HG03354 (cell line): Measurements from ENCODE around the gene MGAT4A.
"Not testable (repeated sequence)": the region's sequence is repeated elsewhere in the genome, so short reads cannot be mapped to it uniquely, and the experiment has no call there.

Source experiments
- ATAC-seq: cut with Tn5 transposase; IDR thresholded peaks from one replicate; pipeline ENCODE4 v1.9.1; 2021; ENCODE audit warnings: mild to moderate bottlenecking; ENCODE audit not compliant: unreplicated experiment, poor library complexity, severe bottlenecking

The MGAT4A gene

DNA sequence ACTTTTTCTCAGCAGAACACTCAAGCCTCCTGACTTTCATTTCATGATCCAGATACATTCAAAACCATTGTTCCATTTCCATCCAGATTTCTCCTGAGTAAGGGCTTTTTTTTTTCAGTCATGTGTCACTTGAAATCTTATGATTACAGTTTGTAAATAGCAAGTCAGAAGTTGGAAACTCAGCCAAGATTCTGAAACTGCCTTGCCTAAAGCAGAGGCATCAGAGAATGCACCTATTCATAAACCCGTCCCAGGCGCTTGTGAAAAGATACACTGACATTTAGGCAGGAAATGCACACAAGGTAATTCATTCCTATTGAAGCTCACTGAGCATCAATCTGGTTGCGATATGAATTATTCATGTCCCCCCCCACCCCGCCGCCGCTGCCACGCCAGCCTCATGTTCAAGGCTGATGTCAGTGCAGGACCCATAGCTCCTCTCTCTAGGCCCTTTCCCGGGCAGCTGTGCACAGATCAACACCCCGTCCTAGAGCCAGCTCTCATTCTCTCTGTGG lies 30.4 kb upstream of the MGAT4A start:
- ATAC-seq, result no peak

DNA sequence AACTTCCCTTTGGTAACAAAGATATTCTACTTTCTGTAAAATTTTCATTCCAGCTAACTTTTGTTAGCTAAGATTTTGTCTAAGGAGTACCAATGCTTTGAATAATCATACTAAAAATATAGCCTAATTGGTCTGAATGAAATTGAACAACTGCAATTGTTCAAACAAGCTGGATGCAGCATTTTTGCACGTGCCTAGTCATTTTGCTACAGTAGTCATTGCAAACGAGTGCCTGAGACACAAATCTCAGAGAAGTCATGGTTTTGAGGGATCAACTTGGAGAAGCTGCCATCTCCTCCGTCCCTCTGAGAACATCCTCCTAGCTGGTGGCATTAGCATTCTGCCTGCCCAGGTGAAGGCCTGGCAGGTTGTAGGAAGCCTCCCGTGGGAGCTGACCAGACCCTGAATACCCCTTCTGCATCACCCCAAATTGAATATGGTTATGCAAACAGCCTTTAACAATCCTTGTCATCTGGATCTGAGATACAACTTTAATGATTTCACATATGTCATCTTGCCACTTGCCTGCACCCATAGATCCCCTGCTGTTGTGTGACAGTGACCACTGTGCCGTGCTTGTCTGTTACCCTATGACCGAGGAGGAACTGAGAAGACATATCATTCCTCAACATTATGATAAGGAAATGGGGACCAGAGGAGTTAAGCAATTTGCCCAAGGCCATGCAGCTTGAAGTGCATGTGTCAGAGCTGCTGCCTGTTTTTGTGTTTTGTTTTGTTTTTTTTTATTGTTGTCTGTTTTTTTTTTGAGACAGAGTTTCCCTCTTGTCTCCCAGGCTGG lies 29.1 kb upstream of the MGAT4A start:
- ATAC-seq, result no peak

DNA sequence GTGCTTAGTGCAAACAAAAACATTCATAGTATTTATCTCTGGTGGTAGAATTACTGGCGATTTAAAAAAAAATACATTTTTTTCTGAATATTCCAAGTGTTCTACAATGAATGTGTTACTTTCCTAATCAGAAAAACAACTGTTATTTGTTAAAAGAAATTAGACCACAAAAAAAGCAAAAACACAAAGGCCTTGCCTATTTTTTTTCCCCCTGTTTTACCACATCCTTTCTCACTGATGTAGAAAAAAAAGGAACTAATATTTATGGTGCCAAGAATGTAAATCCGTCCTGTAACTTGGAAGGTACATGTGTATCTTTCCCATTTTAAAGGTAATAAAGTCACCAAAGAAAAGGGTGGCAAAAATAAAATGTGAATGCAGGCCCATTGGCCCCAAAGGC lies 28.4 kb upstream of the MGAT4A start:
- no peak for ATAC-seq

DNA sequence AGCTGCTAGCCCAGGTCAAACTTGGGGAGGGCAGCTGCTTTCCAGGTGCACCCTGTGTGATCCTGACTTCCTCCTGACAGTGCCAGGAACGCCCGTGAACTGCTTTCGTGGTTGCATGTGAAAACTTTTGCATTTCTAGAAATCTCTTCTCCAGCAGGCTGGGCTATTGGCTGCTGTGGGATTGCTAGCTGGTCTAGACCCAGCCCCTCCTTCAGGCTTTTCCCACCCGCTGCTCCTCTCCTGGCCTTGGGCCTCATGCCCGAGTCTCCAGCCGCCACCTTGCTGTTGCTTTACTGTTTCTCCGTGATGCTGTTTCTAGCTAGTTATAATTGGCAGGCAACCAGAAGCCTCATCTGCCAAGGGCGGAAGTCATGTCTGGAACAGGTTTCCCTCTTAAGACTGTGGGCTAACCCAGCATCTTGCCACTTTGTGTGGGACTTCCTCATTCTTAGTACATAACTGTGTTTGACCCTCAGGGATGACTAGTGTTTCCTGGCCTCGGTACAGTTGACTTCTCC lies 27.0 kb upstream of the MGAT4A start:
- ATAC-seq, result peak; percentile 86

DNA sequence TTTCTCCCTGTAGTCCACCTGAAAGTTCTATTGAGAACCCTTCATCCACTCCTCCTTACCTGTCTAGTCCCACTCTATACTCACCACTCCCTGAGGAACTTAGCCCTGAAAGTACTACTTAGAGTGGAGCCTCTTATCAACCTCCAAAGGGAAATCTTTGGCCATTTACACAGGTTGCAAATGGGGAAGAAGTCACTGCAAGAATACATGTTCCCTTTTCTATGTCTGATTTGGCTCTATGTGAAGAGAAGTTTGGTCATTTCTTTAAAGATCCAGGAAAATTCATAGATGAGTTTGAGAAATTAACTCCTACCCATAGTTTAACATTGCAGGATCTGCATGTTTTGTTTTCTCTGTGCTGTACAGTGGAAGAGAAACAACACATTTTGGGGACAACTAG lies 22.9 kb upstream of the MGAT4A start:
- ATAC-seq, result no peak

DNA sequence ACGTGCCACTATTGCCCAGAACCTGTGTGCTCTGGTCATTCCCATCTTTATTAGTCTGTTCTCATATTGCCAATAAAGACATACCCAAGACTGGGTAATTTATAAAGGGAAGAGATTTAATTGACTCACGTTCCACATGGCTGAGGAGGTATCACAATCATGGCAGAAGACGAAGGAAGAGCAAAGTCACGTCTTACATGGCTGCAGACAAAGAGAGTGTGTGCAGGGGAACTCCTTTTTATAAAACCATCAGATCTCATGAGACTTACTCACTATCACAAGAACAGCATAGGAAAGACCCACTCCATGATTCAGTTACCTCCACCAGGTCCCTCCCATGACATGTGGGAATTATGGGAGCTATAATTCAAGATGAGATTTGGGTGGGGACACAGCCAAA lies 21.8 kb upstream of the MGAT4A start:
- ATAC-seq, result not testable (repeated sequence)

DNA sequence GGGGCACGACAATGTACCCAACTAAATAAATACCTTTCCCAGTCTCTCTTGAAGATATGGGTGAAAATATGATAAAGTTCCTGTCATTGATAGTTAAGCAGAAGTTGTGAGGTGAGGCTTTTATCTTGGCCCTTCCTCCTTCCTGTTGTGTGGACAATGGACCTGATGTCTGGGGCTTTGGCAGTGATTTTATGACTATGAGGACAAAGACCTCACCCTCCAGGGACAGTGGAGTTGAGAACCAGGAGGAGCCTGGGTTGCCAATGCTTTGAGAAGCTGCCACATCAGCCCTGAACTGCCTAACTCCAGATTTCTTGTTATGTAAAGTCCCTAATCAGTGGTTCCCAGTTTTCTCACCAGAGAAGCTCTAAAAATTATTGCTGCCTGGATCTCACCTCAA lies 20.8 kb upstream of the MGAT4A start:
- ATAC-seq, result no peak

DNA sequence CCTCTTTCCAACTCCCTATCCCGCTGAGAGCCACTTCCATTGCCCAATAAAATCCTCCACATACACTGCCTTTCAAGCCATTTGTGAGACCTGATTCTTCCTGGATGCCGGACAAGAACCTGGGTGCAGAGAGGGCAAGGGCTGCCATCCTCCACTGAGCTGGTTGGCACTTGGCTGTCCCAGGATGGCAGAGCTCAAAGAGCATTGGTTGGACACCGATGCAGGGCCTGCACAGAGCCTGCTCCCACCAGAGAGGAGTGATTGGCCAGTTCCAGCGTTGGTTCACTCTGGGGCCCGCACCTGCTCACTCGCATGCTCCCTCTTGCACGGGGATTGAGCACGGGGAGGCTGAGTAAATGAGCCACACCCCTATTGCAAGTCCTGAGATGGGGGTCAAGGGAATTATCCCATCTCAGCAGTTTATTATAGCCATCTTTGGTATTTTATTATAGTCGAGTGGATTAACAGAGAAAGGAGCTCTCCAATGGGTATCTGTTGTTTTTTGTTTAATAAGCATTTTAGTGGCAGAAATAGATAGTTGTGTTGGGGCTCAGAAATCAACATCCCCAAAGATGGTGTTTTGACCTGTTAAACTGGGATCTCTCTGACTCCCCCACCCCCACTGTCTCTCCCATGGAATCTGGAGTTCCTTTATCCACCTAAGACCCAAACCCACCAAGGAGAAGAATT lies 19.8 kb upstream of the MGAT4A start:
- ATAC-seq, result no peak

DNA sequence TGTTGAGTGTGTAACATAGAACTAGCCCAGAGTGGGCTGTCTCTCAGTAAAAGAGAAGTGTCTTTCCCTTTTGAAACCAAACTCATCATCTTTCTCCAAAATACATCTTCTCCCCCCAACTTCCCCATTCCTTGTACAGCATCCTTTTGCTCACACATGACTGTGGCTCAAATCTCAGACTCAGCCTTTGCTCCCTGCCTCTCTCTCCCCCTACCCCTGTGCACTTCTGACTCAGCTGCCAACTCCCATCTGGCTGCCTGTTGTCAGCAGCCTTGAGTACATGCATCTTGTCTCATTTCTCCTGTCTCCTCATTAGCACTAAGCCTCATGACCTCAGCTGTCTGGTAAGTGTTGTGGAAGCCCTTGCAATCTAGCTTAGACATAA lies 18.1 kb upstream of the MGAT4A start:
- ATAC-seq, result no peak

DNA sequence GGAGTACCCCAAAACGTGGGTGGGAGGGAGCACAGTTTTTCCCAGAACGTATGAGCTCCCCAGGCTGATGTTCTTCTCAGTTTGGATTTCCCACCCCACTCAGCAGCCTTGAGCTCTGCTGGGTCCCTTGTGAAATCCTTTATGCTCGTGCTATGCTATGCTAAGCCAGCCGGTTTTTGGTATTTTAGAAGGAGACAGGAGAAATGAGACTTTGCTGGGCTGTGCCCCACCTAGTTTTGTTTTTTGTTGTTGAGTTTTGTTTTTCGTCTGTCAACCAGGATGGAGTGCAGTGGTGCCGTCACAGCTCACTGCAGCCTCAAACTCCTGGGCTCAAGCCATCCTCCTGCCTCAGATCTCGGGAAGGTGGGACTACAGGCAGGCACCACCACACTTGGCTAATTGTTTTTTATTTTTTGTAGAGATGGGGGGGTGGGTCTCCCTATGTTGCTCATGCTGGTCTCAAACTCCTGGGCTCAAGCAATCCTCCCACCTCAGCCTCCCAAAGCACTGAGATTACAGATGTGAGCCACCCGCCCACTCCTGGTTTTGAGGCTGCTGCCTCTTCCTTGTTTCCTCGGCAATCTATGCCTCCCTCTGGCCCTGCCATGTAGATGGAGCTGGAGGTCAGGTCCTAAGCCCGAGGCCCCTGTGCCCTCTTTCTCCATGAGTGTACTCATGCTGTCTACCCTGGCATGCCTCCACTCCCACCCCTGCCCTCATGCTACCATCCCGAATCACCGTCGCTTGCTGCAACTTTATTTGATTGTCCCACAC lies 17.5 kb upstream of the MGAT4A start:
- no peak for ATAC-seq

DNA sequence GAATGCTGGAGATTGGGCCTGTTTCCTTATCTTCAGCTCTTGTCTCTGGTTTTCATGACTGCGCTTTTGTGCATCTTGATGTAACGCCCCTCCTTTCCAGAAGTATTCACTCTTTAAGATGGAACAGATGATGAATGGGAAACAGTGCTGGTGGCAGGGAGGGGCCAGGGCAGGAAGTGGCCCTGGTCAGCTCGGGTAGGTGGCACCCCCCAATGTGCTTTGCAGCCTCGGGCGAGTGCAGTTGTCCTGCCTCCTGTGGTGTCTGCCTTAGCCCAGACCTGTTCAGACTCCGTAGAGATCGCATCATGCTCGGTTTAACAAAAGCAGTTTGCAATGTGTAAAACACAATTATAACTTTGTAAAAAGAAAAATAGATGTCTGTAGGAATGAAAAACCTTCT lies 17.0 kb upstream of the MGAT4A start:
- no peak for ATAC-seq

DNA sequence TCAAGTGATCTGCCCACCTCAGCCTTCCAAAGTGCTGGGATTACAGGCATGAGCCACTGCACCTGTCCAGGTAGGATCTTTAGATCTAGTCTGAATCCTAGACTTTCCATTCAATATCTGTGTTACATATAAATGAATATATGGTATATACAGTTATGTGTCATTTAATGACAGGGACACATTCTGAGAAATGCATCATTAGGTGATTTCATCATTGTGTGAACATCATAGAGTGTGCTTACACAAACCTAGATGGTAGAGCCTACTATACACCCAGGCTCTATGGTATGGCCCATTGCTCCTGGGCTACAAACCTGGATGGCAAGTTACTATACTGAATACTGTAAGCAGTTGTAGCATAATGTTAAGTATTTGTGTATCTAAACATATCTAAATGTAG lies 15.5 kb upstream of the MGAT4A start:
- no peak for ATAC-seq

DNA sequence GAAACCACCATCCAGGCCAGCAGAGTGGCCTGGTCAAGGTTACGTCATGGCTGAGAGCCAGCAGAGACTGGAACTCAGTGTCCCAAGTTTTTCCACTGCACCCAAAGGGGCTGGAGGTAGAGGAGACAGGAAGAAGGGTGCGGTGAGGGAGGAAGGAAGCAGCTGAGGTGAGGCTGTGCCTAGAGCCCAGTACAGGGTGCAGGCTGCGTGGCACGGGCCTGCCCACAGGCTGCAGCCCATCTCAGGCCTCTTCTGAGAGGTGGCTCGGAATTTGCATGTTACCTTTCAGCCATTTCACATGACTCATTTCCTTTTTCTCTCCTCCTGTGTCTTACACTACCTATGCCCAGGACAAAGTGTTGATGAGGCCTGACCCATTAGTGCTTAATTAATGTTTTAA lies 13.7 kb upstream of the MGAT4A start:
- no peak for ATAC-seq

DNA sequence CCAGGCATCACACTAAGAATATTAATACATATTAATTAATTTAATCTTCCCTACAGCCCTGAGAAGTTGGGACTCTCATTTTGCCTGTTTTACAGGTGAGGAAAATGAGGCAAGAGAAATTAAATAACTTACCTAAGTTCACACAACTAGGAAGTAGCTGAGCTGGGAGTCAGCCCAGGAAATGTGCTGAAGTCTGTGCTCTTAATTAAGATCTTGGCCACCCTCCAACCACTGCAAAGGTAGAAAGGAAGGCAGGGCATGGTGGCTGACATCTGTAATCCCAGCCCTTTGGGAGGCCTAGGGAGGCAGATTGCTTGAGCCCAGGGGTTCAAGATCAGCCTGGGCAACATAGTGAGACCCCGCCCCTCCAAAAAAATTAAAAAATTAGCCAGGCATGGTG lies 12.9 kb upstream of the MGAT4A start:
- no peak for ATAC-seq

DNA sequence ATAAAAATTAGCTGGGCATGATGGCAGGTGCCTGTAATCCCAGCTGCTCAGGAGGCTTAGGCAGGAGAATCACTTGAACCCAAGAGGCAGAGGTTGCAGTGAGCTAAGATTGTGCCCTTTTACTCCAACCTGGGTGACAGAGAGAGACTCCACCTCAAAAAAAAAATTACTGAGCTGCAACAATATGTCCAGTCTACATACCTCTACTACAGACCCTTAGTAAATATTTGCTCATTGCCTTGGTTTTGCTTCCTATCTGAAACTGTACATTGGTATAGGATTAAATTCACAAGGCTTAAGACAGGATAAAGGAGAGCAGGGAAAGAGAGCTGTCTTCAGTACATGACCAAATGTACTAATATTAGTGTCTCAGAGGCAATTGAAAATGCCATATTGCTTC lies 8.1 kb upstream of the MGAT4A start:
- no peak for ATAC-seq

DNA sequence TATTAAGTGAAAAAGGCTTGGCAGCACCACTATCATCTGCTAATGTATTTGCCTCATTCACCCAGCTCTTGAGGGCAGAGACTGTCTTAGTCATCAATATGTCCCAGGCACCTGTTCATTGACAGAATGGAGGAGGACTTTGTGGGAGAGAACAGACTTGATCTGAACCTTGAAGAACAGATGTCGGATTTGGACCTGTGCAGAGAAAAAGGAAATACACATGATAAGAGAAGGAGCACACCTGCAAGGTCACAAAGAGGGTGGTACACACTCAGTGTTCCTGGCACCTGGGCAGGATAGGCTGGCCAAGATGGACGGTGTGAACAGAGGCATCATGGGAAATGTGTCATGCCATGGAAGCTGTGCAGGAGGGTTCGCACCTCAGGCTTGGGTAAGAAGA lies 7.4 kb upstream of the MGAT4A start:
- ATAC-seq, result no peak

DNA sequence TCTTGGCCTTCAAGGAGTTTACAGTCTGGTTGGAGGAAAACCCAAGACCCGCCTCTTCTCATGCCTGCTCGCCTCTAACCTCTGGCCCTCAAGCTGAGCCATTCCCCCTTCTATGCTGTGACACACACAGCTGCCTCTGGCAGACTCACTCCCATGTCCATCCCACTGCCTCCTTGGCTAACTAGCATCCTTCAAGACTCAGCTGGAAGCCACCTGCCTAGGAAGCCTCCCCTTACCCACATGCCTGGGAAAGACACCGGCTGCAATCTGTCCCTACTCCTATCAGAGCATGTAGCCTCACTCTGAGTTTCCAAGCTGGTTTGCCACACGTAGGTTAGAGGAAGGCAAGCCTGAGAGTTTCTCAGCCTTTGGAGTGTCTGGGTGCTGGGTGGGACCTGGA lies 6.9 kb upstream of the MGAT4A start:
- ATAC-seq, result no peak

DNA sequence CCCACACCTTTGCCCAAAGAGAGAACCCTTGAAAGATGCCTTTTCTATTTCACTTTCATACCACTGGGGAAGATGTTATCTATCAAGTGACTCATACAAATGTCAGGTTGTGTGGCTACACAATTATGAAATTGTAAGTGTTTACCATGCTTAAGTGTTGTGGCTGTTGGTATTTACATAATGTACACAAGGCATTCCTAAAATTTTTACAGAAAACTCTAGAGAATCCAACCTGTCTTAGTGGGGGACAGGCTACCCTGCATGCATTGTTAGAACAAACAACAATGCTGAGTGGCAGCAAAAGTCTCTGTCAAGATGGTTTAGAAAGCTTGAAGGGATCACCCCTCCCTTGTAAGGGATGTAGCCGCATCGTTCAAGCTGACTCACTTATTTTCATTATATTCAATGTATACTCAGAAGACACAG lies 5.5 kb upstream of the MGAT4A start:
- no peak for ATAC-seq

DNA sequence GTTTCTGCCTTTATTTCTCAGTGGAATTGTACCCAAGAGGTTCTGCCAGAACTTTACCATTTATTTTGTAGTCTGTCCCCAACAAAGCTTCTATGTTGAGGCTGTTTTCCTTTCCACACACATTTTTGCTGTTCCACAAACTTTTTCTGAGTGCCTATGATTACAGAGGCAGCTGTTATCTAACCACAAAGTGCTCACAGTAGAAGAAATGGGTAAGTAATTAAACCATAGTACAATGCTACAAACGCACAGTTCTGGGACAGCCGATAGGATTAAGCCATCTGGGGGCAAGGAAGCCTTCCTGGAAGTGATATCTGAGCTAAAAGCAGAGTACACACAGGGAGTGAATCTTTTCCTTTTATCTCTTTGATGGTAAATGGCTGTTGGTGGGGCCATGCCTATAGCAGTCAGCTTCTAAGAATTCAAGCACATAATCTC lies 3.9 kb upstream of the MGAT4A start:
- no peak for ATAC-seq

DNA sequence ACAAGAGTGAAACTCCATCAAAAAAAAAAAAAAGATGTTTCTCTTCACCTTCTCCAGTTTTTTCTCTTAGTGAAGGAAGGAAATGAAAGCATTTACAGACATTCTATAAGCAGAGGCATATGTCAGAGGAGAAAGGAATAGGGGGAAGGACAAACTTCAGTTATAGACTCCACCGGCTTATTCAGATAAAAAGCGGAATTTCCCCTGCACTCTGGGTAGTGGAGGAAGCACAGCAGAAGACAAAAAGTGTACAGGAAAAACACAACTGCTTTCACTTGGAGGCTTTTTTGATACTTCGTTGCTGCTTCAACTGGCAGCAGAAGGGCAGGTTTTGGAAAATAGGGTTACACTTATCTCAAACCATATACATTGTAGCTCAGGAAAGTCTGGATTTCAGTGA lies 3.2 kb upstream of the MGAT4A start:
- ATAC-seq, result no peak
